ENCODE measurements around the gene RARB.

RARB gene

GRCh38 chr3:25582242-25582641 lies 154.2 kb downstream of the RARB start:
- no peak for DNase-seq

GRCh38 chr3:25583343-25583742 lies 155.3 kb downstream of the RARB start:
- no peak for DNase-seq

GRCh38 chr3:25584011-25584789 lies 156.1 kb downstream of the RARB start:
- DNase-seq, result no peak

GRCh38 chr3:25585361-25586166 lies 157.5 kb downstream of the RARB start:
- DNase-seq, result no peak

DNA sequence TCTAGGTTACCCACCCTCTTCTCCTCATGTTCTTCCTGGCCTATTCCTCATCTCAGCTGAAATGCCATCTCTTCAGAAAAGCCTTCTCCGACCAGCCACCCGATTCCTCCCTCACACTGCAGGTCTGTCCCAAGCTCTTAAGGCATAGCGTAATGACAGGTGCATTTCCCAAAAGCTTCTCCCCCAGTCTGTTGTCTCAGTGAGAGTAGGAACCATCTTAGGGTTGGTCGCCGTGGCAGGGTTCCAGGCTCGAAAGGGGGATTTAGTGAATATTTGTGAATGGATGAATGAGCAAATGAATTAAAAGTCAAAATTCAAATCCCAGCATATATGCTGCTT lies 158.1 kb downstream of the RARB start:
- DNase-seq, result no peak

DNA sequence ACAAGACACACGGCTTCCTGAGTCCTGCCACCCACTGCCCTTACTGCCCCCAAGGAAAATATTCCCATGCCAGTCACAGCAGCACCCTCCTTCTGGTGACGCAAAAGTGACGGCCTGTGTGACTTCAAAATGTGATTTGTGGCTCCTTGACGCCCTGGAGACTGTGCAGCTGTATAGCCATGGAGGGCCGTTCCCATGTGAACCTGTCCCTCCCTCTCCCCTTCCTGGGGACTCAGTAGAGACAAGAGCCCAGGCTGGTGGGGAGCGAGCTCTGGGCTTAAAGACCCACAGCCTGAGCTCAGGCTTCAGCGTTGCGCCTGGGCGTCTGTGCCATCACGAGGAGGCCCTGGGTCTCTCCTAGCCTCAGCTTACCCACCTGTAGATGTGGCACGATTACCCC lies 158.5 kb downstream of the RARB start:
- DNase-seq, result no peak

GRCh38 chr3:25587094-25587493 lies 159.0 kb downstream of the RARB start:
- no peak for DNase-seq

GRCh38 chr3:25587526-25587925 lies 159.5 kb downstream of the RARB start:
- DNase-seq, result no peak

DNA sequence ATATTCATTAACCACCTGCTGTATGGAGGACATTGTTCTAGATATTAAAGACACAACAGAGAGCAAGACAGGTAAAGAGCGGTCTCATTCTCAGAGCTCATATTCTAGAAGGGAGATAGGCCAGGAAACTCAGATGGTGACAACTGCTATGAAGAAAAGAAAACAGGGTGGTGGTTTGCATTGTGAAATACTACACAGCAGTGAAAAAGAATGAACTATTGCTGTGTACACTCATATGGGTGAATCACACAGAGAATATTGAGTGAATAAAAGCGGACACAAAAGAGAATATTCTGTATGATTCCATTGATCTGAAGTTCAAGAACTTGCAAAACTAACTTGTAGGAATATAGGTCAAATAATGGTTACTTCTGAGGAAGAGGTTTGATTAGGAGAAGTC lies 159.9 kb downstream of the RARB start:
- DNase-seq, result no peak

DNA sequence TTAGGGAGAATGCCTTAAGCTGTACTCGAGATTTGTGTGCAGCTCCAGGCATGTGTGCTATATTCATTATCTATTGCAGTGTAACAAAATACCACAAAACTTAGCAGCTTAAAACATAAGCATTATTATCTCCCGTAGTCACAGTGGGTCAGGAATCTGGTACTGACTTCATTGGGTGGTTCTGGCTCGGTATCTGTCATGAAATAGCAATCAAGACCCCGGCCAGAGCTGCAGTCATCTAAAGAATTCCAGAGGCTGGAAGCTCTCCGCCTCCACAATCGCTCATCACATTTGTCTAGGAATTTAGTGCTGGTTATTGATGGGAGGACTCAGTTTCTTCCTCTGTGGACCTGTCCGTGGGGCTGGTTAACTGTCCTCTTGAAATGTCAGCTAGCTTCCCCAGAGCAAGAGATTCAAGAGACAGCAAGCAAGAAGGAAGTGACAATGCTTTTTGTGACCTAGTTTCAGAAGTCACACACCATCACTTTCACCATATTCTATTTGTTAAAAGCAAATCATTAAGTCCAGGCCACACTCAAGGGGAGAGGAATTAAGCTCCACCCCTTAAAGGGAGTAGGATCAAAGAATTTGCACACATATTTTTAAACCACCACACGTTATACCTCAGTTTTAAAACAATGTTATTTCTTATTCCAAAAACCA lies 160.5 kb downstream of the RARB start:
- DNase-seq, result no peak

GRCh38 chr3:25589104-25589782 lies 161.2 kb downstream of the RARB start:
- DNase-seq, result no peak

DNA sequence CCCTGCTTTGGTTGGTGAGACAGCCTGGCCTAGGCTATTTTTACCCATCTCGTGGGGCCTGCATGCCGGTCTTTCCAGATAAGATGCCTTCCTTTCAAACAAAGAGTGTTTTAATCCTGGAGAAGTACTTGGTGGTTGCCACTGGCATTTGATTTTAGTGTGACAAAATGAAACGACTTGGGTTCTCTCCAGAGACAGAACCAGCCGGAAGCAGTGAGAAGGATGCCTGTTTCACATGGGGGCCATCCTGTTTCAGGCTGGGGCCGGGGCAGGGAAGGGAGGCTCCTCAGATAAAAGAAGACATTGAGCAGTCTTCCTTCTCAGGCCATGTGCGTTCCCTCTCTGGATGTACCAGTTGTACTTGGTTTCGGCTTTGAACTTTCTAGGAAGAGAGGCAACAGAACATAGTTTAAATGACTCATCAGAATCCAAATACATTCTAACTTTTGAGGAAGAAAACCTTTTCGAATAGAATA lies 161.8 kb downstream of the RARB start:
- no peak for DNase-seq

- no peak for DNase-seq
Measured at GRCh38 chr3:25592510-25592968, 164.5 kb downstream of the RARB start.

- no peak for DNase-seq
Measured at GRCh38 chr3:25593001-25593400, 164.9 kb downstream of the RARB start.

DNA sequence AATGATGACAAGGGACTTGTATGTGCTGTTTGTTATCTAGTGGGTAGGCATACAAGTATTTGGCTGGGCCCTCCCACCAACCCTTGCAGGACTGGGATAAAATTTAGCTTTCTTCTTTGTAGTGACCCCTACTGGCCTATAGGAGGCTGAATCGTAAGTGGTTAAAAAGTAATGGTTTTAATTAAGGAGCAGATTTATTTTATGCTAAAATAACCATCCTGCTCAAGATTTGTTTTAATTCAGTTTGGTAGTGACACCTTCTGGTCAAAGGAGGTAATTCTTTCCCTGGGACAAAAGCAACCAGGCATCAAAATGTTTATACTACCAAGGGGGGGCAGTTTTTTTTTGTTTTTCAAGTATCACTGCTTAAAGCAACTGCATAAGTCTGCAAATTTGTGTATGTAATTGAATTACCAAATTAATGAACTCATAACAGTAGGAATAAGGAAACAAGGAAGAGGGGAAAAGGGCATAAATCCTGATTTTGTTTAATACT lies 166.0 kb downstream of the RARB start:
- DNase-seq, result no peak

GRCh38 chr3:25597535-25598101 lies 169.6 kb downstream of the RARB start:
- no peak for DNase-seq

DNA sequence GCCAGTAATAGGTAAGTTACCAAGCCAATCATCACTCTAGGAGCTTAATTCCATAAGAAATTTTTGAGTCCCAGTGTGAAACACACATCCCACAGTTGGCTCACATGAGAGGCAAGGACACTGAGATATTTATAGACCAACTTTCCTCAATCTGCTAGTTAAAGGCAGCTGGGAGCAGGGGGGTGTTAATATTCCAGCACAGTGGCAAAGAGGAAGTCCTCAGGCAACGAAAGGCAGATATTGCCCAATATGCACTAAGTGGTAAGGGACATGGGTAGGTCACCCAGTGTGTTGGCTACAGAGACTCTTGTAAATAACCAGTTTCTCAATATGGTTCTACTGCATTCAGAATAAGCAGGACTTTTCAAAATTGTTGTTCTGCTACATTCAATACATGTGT lies 175.6 kb downstream of the RARB start:
- no peak for DNase-seq

GRCh38 chr3:25604107-25604805 lies 176.2 kb downstream of the RARB start:
- DNase-seq, result no peak

GRCh38 chr3:25610167-25610566 lies 182.1 kb downstream of the RARB start:
- DNase-seq, result no peak

DNA sequence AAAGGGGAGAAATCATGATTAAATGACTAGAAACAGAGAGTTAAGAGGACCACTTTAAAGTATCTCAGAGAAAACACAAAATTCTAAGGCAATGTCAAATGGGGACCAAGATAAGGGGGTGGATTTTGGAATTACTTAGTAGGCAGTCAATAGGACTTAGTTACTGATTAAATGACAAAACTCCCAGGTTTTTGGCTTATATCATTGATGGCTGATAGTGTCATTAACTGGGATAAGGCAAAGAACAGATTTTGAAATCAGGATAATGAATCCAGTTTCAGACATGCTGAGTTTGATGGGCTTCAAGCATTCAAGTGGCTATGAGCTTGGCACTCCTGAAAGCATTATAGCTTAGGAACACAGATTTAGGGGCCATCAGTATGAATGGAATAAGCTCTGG lies 182.7 kb downstream of the RARB start:
- no peak for DNase-seq

DNA sequence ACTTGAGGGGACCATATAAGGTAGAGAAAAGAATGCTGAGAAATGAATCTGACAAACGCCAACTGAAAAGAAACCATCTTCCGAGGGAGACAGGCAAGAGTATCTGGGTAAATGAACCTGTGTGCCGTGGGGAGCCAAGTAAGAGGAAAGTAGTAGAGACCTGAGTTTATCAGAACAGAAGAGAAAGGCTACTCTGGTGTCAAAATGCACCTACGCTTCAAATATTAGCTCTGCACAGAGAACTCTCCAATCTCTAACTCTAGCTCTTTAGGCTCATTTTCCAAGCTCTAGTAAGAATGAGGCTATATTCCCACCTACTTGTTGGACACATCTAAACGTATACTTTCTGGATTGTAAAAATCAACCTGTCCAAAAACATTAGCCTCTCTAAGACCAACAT lies 183.1 kb downstream of the RARB start:
- no peak for DNase-seq

- no peak for DNase-seq
Measured at GRCh38 chr3:25618028-25618427, 190.0 kb downstream of the RARB start.
